Subcutaneous abdominal adipose tissue (tissue), 5 donors: Measurements from ENCODE around the gene SZT2.

Experiments
- H3K27ac ChIP-seq: one replicate; pipeline ENCODE4 v1.7.0; 2013; ENCODE audit warnings: low read depth, mild to moderate bottlenecking, inconsistent platforms, low read length, moderate library complexity
- H3K27me3 ChIP-seq, 5 donors: one replicate each; pipeline ENCODE4 v1.7.0; 2013; ENCODE audit warnings: low read length in 5 of 5, inconsistent platforms in 1 of 5; ENCODE audit not compliant: control insufficient read depth in 5 of 5, insufficient read depth in 4 of 5
- H3K36me3 ChIP-seq, 5 donors: one replicate each; pipeline ENCODE4 v1.7.0; 2013; ENCODE audit warnings: low read length in 5 of 5; ENCODE audit not compliant: control insufficient read depth in 5 of 5, insufficient read depth in 5 of 5
- H3K4me1 ChIP-seq, 5 donors: one replicate each; pipeline ENCODE4 v1.7.0; 2013; ENCODE audit warnings: low read length in 5 of 5, mild to moderate bottlenecking in 3 of 5, moderate library complexity in 1 of 5; ENCODE audit not compliant: control insufficient read depth in 5 of 5, insufficient read depth in 5 of 5
- H3K4me3 ChIP-seq, 5 donors: one replicate each; pipeline ENCODE4 v1.7.0; 2013; ENCODE audit warnings: low read length in 5 of 5, low read depth in 1 of 5
- H3K9ac ChIP-seq, 5 donors: one replicate each; pipeline ENCODE4 v1.7.0; 2013; ENCODE audit warnings: low read length in 5 of 5, mild to moderate bottlenecking in 4 of 5, moderate library complexity in 3 of 5
- H3K9me3 ChIP-seq, 5 donors: one replicate each; pipeline ENCODE4 v1.7.0; 2013; ENCODE audit warnings: low read length in 5 of 5; ENCODE audit not compliant: control insufficient read depth in 5 of 5
- donor health status: healthy.
- donor health status: healthy.
- donor health status: healthy.
- donor health status: healthy.
- donor health status: healthy.

SZT2 gene

DNA sequence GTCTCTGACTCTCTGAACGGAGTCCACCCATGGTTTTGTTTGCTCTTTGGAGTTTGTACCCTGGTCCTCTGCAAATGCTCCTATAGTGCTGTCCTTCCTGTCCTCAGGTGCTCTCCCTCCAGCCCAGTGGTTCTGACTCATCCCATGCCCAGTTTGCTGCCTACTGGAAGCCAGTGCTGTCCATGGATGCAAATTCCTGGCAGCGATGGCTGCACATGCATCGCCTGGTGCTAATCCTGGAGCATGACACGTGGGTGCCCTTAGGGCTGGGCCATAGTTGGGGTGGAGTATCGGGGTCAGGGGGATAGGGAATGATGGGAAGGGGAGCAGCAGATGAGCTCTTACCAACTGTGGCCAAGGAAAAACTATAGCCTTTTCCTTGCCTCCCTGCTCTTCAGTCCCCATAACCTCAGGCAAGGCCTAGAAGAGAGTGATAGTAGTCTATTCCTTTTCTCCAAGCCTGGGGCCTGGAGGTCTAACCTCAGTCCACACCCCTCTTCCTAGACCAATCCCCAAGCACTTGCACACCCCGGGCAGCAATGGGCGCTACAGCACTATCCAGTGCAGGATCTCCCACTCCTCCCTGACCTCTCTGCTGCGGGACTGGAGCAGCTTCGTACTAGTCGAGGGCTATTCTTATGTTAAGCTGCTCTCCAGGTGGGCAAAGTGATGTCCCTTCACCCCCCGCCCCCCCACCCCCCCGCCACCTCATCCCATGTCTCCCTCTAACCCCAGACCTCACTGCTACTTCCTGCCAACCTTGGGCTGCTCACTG lies 32.5 kb downstream of the SZT2 start:
- Histone ChIP-seq H3K27ac (no peak overlapping the region), H3K4me3 (no peak overlapping the region), H3K27me3 (no peaks in the 10 kb centered on the region), H3K36me3 (peaks cover 16 to 99% (median 98%) of the 10 kb centered on the region in 5 donors), H3K4me1 (no peaks in the 10 kb centered on the region), H3K9me3 (no peaks in the 10 kb centered on the region), H3K9ac (no peak overlapping the region)

GRCh38 chr1:43422995-43423671 lies 33.4 kb downstream of the SZT2 start:
- H3K36me3 ChIP-seq, result peaks cover 6 to 99% (median 98%) of the 10 kb centered on the region in 5 donors
- no peak overlapping the region for H3K9ac ChIP-seq
- no peak overlapping the region for H3K4me3 ChIP-seq
- no peak overlapping the region for H3K27ac ChIP-seq
- H3K9me3 ChIP-seq, result no peaks in the 10 kb centered on the region
- no peaks in the 10 kb centered on the region for H3K4me1 ChIP-seq
- no peaks in the 10 kb centered on the region for H3K27me3 ChIP-seq

GRCh38 chr1:43423672-43424550 lies 34.2 kb downstream of the SZT2 start:
- Histone ChIP-seq H3K4me1 (no peaks in the 10 kb centered on the region), H3K4me3 (no peak overlapping the region), H3K9ac (no peak overlapping the region), H3K36me3 (peaks cover 5 to 99% (median 98%) of the 10 kb centered on the region in 5 donors), H3K27ac (no peak overlapping the region), H3K27me3 (no peaks in the 10 kb centered on the region), H3K9me3 (no peaks in the 10 kb centered on the region)

DNA sequence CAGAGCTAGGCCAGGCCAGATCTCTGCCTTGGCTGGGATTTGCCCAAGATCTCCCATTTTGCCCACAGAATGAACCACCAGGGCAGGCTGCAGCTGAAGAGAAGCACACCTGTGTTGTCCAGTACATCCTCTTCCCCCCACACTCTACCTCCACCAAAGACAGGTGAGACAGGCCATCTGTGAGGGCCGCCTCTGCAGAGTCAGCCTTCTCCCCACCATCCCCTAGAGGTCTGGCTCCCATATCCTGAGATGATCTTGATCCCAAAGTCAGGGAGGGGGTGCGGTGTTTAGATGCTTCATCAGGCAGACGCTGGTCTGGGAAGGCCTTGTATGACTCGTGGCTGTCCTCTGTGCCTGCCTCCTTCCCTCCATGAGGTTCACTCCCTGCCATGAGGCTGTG lies 35.3 kb downstream of the SZT2 start:
- H3K36me3 ChIP-seq, result peaks cover 2 to 99% (median 98%) of the 10 kb centered on the region in 5 donors

DNA sequence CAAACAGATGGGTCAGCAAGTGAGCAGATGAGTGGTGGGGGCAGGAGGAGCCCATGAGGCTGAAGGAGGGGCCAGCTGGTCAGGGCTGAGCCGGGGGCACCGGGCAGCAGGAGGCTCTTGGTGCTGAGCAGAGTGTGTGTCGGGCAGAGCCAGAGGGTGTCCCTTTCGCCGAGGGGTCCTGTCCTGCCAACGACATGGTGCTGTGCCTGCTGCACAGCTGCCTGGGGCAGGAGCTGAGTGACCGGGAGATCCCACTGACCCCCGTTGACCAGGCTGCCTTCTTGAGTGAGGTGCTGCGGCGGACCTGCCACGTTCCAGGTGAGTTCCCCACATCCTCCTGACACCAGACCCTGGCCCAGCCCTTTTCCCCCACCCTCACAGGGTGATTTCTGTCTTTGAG lies 36.5 kb downstream of the SZT2 start:
- Histone ChIP-seq H3K9ac (no peak overlapping the region), H3K27ac (no peak overlapping the region), H3K36me3 (peaks cover 0 to 99% (median 98%) of the 10 kb centered on the region in 5 donors), H3K4me3 (no peak overlapping the region), H3K9me3 (no peaks in the 10 kb centered on the region), H3K27me3 (no peaks in the 10 kb centered on the region), H3K4me1 (peaks cover 0 to 1% (median 0%) of the 10 kb centered on the region in 5 donors)

More for the DNA sequence above, 35.3 kb downstream of the SZT2 start:
- Histone ChIP-seq H3K27me3 (no peaks in the 10 kb centered on the region), H3K9me3 (no peaks in the 10 kb centered on the region), H3K4me1 (no peaks in the 10 kb centered on the region), H3K9ac (no peak overlapping the region), H3K4me3 (no peak overlapping the region), H3K27ac (no peak overlapping the region)

DNA sequence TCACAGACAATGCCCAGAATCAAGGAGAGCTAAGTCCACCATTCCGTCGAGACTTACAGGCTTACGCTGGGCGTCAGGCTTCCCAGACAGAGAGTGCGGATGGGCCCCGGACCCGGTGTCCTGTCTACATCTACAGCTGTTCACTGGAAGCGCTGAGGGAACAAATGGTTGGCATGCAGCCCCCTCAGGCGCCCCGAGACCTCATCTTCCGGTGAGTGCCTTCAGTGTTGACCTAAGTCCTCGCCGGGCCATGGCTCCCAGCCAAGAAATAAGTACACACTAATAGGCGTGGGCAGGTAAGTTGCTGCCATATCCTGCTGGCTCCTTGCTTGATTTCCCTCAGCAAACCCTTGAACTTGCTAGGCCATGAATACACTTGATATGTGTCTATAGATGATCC lies 37.8 kb downstream of the SZT2 start:
- peaks cover 0 to 100% (median 99%) of the 10 kb centered on the region in 5 donors for H3K36me3 ChIP-seq
- H3K4me3 ChIP-seq, result no peak overlapping the region
- no peaks in the 10 kb centered on the region for H3K9me3 ChIP-seq
- H3K27ac ChIP-seq, result no peak overlapping the region
- no peak overlapping the region for H3K9ac ChIP-seq
- no peaks in the 10 kb centered on the region for H3K27me3 ChIP-seq
- peaks cover 0 to 1% (median 0%) of the 10 kb centered on the region in 5 donors for H3K4me1 ChIP-seq

DNA sequence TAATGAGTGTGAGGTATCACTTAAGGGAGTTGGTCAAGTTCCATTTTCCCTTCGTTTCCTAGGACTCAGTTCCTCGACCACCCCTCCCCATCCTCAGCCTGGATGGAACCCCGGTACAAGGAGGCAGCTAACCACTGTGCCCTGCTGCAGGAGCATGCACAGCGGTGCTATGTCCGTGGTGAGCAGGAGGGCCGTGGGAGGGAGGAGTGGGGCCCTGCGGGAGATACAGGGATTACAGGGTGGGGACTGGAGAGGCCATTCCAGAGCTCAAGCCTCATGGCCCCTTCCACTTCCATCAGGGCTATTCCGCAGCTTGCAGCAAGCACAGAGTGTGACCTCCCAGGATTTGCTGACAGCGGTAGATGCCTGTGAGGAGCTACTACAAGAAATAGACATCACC lies 38.2 kb downstream of the SZT2 start:
- Histone ChIP-seq H3K4me3 (no peak overlapping the region), H3K27ac (no peak overlapping the region), H3K27me3 (no peaks in the 10 kb centered on the region), H3K36me3 (peaks cover 0 to 100% (median 100%) of the 10 kb centered on the region in 5 donors), H3K9me3 (no peaks in the 10 kb centered on the region), H3K9ac (no peak overlapping the region), H3K4me1 (peaks cover 0 to 1% (median 0%) of the 10 kb centered on the region in 5 donors)

DNA sequence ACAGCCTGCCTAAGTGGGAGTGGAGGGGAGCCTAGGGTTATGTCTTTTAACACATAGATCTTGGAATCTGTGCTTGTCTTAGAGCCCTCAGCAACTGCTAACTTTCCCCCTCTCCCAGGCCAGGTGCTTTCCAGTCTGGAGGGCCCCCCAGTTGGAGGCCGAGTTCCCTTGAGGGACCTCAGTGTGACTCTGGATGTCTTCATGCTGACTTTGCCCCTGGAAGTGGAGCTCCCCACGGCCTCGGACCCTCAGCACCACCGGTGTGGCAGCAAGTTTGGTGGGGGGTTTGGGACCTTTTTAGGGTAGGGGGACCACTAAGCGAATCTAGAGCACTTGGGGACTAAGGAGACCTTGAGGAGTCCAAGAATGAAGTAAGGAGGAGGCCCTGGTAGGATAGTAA lies 41.1 kb downstream of the SZT2 start:
- no peaks in the 10 kb centered on the region for H3K9me3 ChIP-seq
- H3K9ac ChIP-seq, result no peak overlapping the region
- H3K36me3 ChIP-seq, result peaks cover 4 to 97% (median 94%) of the 10 kb centered on the region in 5 donors
- H3K27ac ChIP-seq, result no peak overlapping the region
- no peaks in the 10 kb centered on the region for H3K27me3 ChIP-seq
- peaks cover 8 to 16% (median 14%) of the 10 kb centered on the region in 5 donors for H3K4me1 ChIP-seq
- H3K4me3 ChIP-seq, result no peak overlapping the region

GRCh38 chr1:43431676-43432075 lies 42.0 kb downstream of the SZT2 start:
- Histone ChIP-seq H3K36me3 (peaks cover 4 to 90% (median 85%) of the 10 kb centered on the region in 5 donors), H3K27me3 (no peaks in the 10 kb centered on the region), H3K4me1 (peaks cover 14 to 24% (median 22%) of the 10 kb centered on the region in 5 donors), H3K27ac (no peak overlapping the region), H3K9me3 (no peaks in the 10 kb centered on the region), H3K9ac (no peak overlapping the region), H3K4me3 (no peak overlapping the region)
